ENCODE data around the gene STK33.

Gene STK33

GRCh38 chr11:8415195-8415594, 178.8 kb downstream of the STK33 start:
- TF ChIP-seq SPI1 (IDR thresholded peaks at IDR 0.05; ENCODE audit: low read depth, low read length) (peak; percentile 26), POLR2A (IDR thresholded peaks at IDR 0.05; ENCODE audit: low read depth, low read length) (no peak)
- no peak for FAIRE-seq
- DNase-seq (ENCODE audit: insufficient read length, low spot score) = no peak

- no peak for TF ChIP-seq SPI1 (IDR thresholded peaks at IDR 0.05; ENCODE audit: low read depth, low read length)
- TF ChIP-seq POLR2A (IDR thresholded peaks at IDR 0.05; ENCODE audit: low read depth, low read length) = no peak
- TF ChIP-seq POU2F2 (IDR thresholded peaks at IDR 0.05; ENCODE audit: low read depth, low read length) = no peak
- no peak for TF ChIP-seq PAX5 (IDR thresholded peaks at IDR 0.05; ENCODE audit: insufficient read depth, low read length, severe bottlenecking)
- no peak for TF ChIP-seq TAF1 (IDR thresholded peaks at IDR 0.05; ENCODE audit: low read depth, low read length)
- TF ChIP-seq POLR2AphosphoS5 (IDR thresholded peaks at IDR 0.05; ENCODE audit: low read depth, low read length) = no peak
- DNase-seq (ENCODE audit: insufficient read length, low spot score) (no peak), FAIRE-seq (peak; percentile 43)
These were observed 185.7 kb downstream of the STK33 start for GRCh38 chr11:8408151-8408941.

GRCh38 chr11:8403310-8403709, 190.7 kb downstream of the STK33 start:
- FAIRE-seq = no peak

GRCh38 chr11:8392886-8393285, 201.1 kb downstream of the STK33 start:
- TF ChIP-seq SPI1 (IDR thresholded peaks at IDR 0.05; ENCODE audit: low read depth, low read length) = no peak
- no peak for TF ChIP-seq POU2F2 (IDR thresholded peaks at IDR 0.05; ENCODE audit: low read depth, low read length)
- TF ChIP-seq POLR2A (IDR thresholded peaks at IDR 0.05; ENCODE audit: low read depth, low read length) = no peak
- TF ChIP-seq PAX5 (IDR thresholded peaks at IDR 0.05; ENCODE audit: insufficient read depth, low read length, severe bottlenecking) = no peak
- TF ChIP-seq POLR2AphosphoS5 (IDR thresholded peaks at IDR 0.05; ENCODE audit: low read depth, low read length) = no peak
- no peak for TF ChIP-seq TAF1 (IDR thresholded peaks at IDR 0.05; ENCODE audit: low read depth, low read length)
- no peak for FAIRE-seq

More at GRCh38 chr11:8403310-8403709, 190.7 kb downstream of the STK33 start:
- DNase-seq (ENCODE audit: insufficient read length, low spot score) = no peak
- TF ChIP-seq POU2F2 (IDR thresholded peaks at IDR 0.05; ENCODE audit: low read depth, low read length) (no peak), POLR2AphosphoS5 (IDR thresholded peaks at IDR 0.05; ENCODE audit: low read depth, low read length) (no peak), POLR2A (IDR thresholded peaks at IDR 0.05; ENCODE audit: low read depth, low read length) (no peak), TAF1 (IDR thresholded peaks at IDR 0.05; ENCODE audit: low read depth, low read length) (no peak), SPI1 (IDR thresholded peaks at IDR 0.05; ENCODE audit: low read depth, low read length) (no peak), PAX5 (IDR thresholded peaks at IDR 0.05; ENCODE audit: insufficient read depth, low read length, severe bottlenecking) (no peak)

GRCh38 chr11:8392166-8392565, 201.9 kb downstream of the STK33 start:
- DNase-seq (ENCODE audit: insufficient read length, low spot score) (no peak), FAIRE-seq (no peak)
- no peak for TF ChIP-seq POU2F2 (IDR thresholded peaks at IDR 0.05; ENCODE audit: low read depth, low read length)
- TF ChIP-seq PAX5 (IDR thresholded peaks at IDR 0.05; ENCODE audit: insufficient read depth, low read length, severe bottlenecking) = no peak
- TF ChIP-seq SPI1 (IDR thresholded peaks at IDR 0.05; ENCODE audit: low read depth, low read length) = no peak
- TF ChIP-seq TAF1 (IDR thresholded peaks at IDR 0.05; ENCODE audit: low read depth, low read length) = no peak
- TF ChIP-seq POLR2AphosphoS5 (IDR thresholded peaks at IDR 0.05; ENCODE audit: low read depth, low read length) = no peak
- TF ChIP-seq POLR2A (IDR thresholded peaks at IDR 0.05; ENCODE audit: low read depth, low read length) = no peak

More at GRCh38 chr11:8392886-8393285, 201.1 kb downstream of the STK33 start:
- no peak for DNase-seq (ENCODE audit: insufficient read length, low spot score)

- no peak for FAIRE-seq
- DNase-seq (ENCODE audit: insufficient read length, low spot score) = no peak
- no peak for TF ChIP-seq TAF1 (IDR thresholded peaks at IDR 0.05; ENCODE audit: low read depth, low read length)
- no peak for TF ChIP-seq PAX5 (IDR thresholded peaks at IDR 0.05; ENCODE audit: insufficient read depth, low read length, severe bottlenecking)
- no peak for TF ChIP-seq POU2F2 (IDR thresholded peaks at IDR 0.05; ENCODE audit: low read depth, low read length)
- no peak for TF ChIP-seq POLR2AphosphoS5 (IDR thresholded peaks at IDR 0.05; ENCODE audit: low read depth, low read length)
- no peak for TF ChIP-seq SPI1 (IDR thresholded peaks at IDR 0.05; ENCODE audit: low read depth, low read length)
- no peak for TF ChIP-seq POLR2A (IDR thresholded peaks at IDR 0.05; ENCODE audit: low read depth, low read length)
These were observed 203.0 kb downstream of the STK33 start for GRCh38 chr11:8390851-8391612.

GRCh38 chr11:8389029-8389996, 204.7 kb downstream of the STK33 start:
- TF ChIP-seq TAF1 (IDR thresholded peaks at IDR 0.05; ENCODE audit: low read depth, low read length) = no peak
- TF ChIP-seq PAX5 (IDR thresholded peaks at IDR 0.05; ENCODE audit: insufficient read depth, low read length, severe bottlenecking) = no peak
- TF ChIP-seq POLR2AphosphoS5 (IDR thresholded peaks at IDR 0.05; ENCODE audit: low read depth, low read length) = no peak
- no peak for TF ChIP-seq POU2F2 (IDR thresholded peaks at IDR 0.05; ENCODE audit: low read depth, low read length)
- TF ChIP-seq SPI1 (IDR thresholded peaks at IDR 0.05; ENCODE audit: low read depth, low read length) = no peak
- TF ChIP-seq POLR2A (IDR thresholded peaks at IDR 0.05; ENCODE audit: low read depth, low read length) = no peak
- DNase-seq (ENCODE audit: insufficient read length, low spot score) (no peak), FAIRE-seq (no peak)

- DNase-seq (ENCODE audit: insufficient read length, low spot score) = no peak
These were observed 206.3 kb downstream of the STK33 start for GRCh38 chr11:8387693-8388092.

More at GRCh38 chr11:8387693-8388092, 206.3 kb downstream of the STK33 start:
- TF ChIP-seq POLR2AphosphoS5 (IDR thresholded peaks at IDR 0.05; ENCODE audit: low read depth, low read length) = no peak
- no peak for TF ChIP-seq POU2F2 (IDR thresholded peaks at IDR 0.05; ENCODE audit: low read depth, low read length)
- no peak for TF ChIP-seq SPI1 (IDR thresholded peaks at IDR 0.05; ENCODE audit: low read depth, low read length)
- no peak for TF ChIP-seq POLR2A (IDR thresholded peaks at IDR 0.05; ENCODE audit: low read depth, low read length)
- TF ChIP-seq PAX5 (IDR thresholded peaks at IDR 0.05; ENCODE audit: insufficient read depth, low read length, severe bottlenecking) = no peak
- no peak for TF ChIP-seq TAF1 (IDR thresholded peaks at IDR 0.05; ENCODE audit: low read depth, low read length)
- FAIRE-seq = no peak

Measured in GM12891 (cell line).